IPS DF 19.7 (cell line): ENCODE measurements around the gene TSC22D1.
"Not testable (repeated sequence)": the region's sequence is repeated elsewhere in the genome, so short reads cannot be mapped to it uniquely, and the experiment has no call there.

Experiments
- DNase-seq: peaks from one replicate; pipeline ENCODE4 v3.0.0-alpha.2; 2013; ENCODE audit warnings: low read depth, low spot score

Gene TSC22D1

GRCh38 chr13:44575741-44576350 is at the start of gene TSC22D1:
TSC22D1 (minus strand) TSS chr13:44576330; CDS start chr13:44576074, 256 bp downstream.
- DNase-seq, result no peak

- DNase-seq, result no peak
Observed at GRCh38 chr13:44622708-44623107, 46.6 kb upstream of the TSC22D1 start.

- no peak for DNase-seq
Observed at GRCh38 chr13:44622261-44622660, 46.1 kb upstream of the TSC22D1 start.

GRCh38 chr13:44620057-44620456 is 43.9 kb upstream of the TSC22D1 start:
- no peak for DNase-seq

- no peak for DNase-seq
Observed at GRCh38 chr13:44619651-44620050, 43.5 kb upstream of the TSC22D1 start.

- no peak for DNase-seq
Observed at GRCh38 chr13:44618326-44618725, 42.2 kb upstream of the TSC22D1 start.

GRCh38 chr13:44617648-44618047 is 41.5 kb upstream of the TSC22D1 start:
- no peak for DNase-seq

- DNase-seq, result peak; percentile 9
Observed at GRCh38 chr13:44609137-44609536, 33.0 kb upstream of the TSC22D1 start.

GRCh38 chr13:44605721-44606120 is 29.6 kb upstream of the TSC22D1 start:
- no peak for DNase-seq

- DNase-seq, result no peak
Observed at GRCh38 chr13:44605275-44605674, 29.1 kb upstream of the TSC22D1 start.

GRCh38 chr13:44601586-44601985 is 25.5 kb upstream of the TSC22D1 start:
- DNase-seq, result no peak

GRCh38 chr13:44593861-44594592 is 17.9 kb upstream of the TSC22D1 start:
- not testable (repeated sequence) for DNase-seq

- DNase-seq, result no peak
Observed at GRCh38 chr13:44592216-44592847, 16.2 kb upstream of the TSC22D1 start.

- DNase-seq, result no peak
Observed at GRCh38 chr13:44591316-44591715, 15.2 kb upstream of the TSC22D1 start.

- no peak for DNase-seq
Observed at GRCh38 chr13:44583137-44583536, 7.0 kb upstream of the TSC22D1 start.

GRCh38 chr13:44578067-44578400 is 1.9 kb upstream of the TSC22D1 start:
- DNase-seq, result no peak

- DNase-seq, result peak; percentile 79
Observed at GRCh38 chr13:44577236-44578066, 1.3 kb upstream of the TSC22D1 start.

- DNase-seq, result no peak
Observed at GRCh38 chr13:44576351-44577235, 463 bp upstream of the TSC22D1 start.

GRCh38 chr13:44575035-44575434 is 1.1 kb downstream of the TSC22D1 start:
- no peak for DNase-seq

- no peak for DNase-seq
Observed at GRCh38 chr13:44574466-44574855, 1.7 kb downstream of the TSC22D1 start.
